HG02884 (cell line): Measurements from ENCODE around the gene SH2D7.
"Not testable (repeated sequence)": the region's sequence is repeated elsewhere in the genome, so short reads cannot be mapped to it uniquely, and the experiment has no call there.

Experiments used
- ATAC-seq: cut with Tn5 transposase; IDR thresholded peaks from one replicate; pipeline ENCODE4 v1.9.1; 2021; ENCODE audit warnings: mild to moderate bottlenecking, moderate library complexity; ENCODE audit not compliant: unreplicated experiment

SH2D7 gene

GRCh38 chr15:78133801-78134200, 41.4 kb downstream of the SH2D7 start:
- ATAC-seq: no peak

- ATAC-seq: no peak
Measured at GRCh38 chr15:78139578-78139977, 47.2 kb downstream of the SH2D7 start.

GRCh38 chr15:78140292-78140691, 47.9 kb downstream of the SH2D7 start:
- ATAC-seq: no peak

GRCh38 chr15:78142332-78142731, 50.0 kb downstream of the SH2D7 start:
- no peak for ATAC-seq

GRCh38 chr15:78146425-78147154, 54.2 kb downstream of the SH2D7 start:
- no peak for ATAC-seq

GRCh38 chr15:78147566-78147965, 55.2 kb downstream of the SH2D7 start:
- no peak for ATAC-seq

- no peak for ATAC-seq
Measured at GRCh38 chr15:78148392-78149067, 56.2 kb downstream of the SH2D7 start.

- peak; percentile 81 for ATAC-seq
Measured at GRCh38 chr15:78149068-78149804, 56.9 kb downstream of the SH2D7 start, which contains the start of gene IDH3A. Gene IDH3A (plus strand): TSS chr15:78149362. CDS start chr15:78149404, 42 bp downstream.

GRCh38 chr15:78149805-78150751, 57.7 kb downstream of the SH2D7 start:
- ATAC-seq: no peak

- not testable (repeated sequence) for ATAC-seq
Measured at GRCh38 chr15:78151075-78151474, 58.7 kb downstream of the SH2D7 start.
